HG03108 (cell line): ENCODE measurements around the gene MEGF10.
"Not testable (repeated sequence)": the region's sequence is repeated elsewhere in the genome, so short reads cannot be mapped to it uniquely, and the experiment has no call there.

ENCODE experiments used
- ATAC-seq: cut with Tn5 transposase; IDR thresholded peaks from one replicate; pipeline ENCODE4 v1.9.1; 2021; ENCODE audit warnings: moderate library complexity; ENCODE audit not compliant: unreplicated experiment

Gene MEGF10

GRCh38 chr5:127297348-127298035 is 6.9 kb downstream of the MEGF10 start:
- no peak for ATAC-seq

GRCh38 chr5:127298036-127298429 is 7.4 kb downstream of the MEGF10 start:
- no peak for ATAC-seq

GRCh38 chr5:127298656-127299055 is 8.1 kb downstream of the MEGF10 start:
- ATAC-seq, result no peak

- no peak for ATAC-seq
Measured at GRCh38 chr5:127299678-127300077, 9.1 kb downstream of the MEGF10 start.

- ATAC-seq, result no peak
Measured at GRCh38 chr5:127302509-127302908, 11.9 kb downstream of the MEGF10 start.

- ATAC-seq, result no peak
Measured at GRCh38 chr5:127303404-127303803, 12.8 kb downstream of the MEGF10 start.

- ATAC-seq, result no peak
Measured at GRCh38 chr5:127305493-127305892, 14.9 kb downstream of the MEGF10 start.

- no peak for ATAC-seq
Measured at GRCh38 chr5:127306036-127306435, 15.4 kb downstream of the MEGF10 start.

- ATAC-seq, result no peak
Measured at GRCh38 chr5:127306647-127307046, 16.1 kb downstream of the MEGF10 start.

- no peak for ATAC-seq
Measured at GRCh38 chr5:127307868-127308267, 17.3 kb downstream of the MEGF10 start.

GRCh38 chr5:127308325-127308724 is 17.7 kb downstream of the MEGF10 start:
- ATAC-seq, result not testable (repeated sequence)

GRCh38 chr5:127308945-127309344 is 18.3 kb downstream of the MEGF10 start:
- no peak for ATAC-seq

GRCh38 chr5:127311349-127311748 is 20.8 kb downstream of the MEGF10 start:
- ATAC-seq, result no peak

GRCh38 chr5:127311781-127312525 is 21.4 kb downstream of the MEGF10 start:
- no peak for ATAC-seq

GRCh38 chr5:127313379-127313778 is 22.8 kb downstream of the MEGF10 start:
- no peak for ATAC-seq

- peak; percentile 94 for ATAC-seq
Measured at GRCh38 chr5:127313847-127314473, 23.4 kb downstream of the MEGF10 start.

GRCh38 chr5:127316011-127316410 is 25.4 kb downstream of the MEGF10 start:
- ATAC-seq, result no peak

GRCh38 chr5:127317385-127317784 is 26.8 kb downstream of the MEGF10 start:
- ATAC-seq, result not testable (repeated sequence)

GRCh38 chr5:127320032-127320965 is 29.7 kb downstream of the MEGF10 start:
- ATAC-seq, result peak; percentile 95

GRCh38 chr5:127321465-127321864 is 30.9 kb downstream of the MEGF10 start:
- ATAC-seq, result no peak

- no peak for ATAC-seq
Measured at GRCh38 chr5:127322403-127322802, 31.8 kb downstream of the MEGF10 start.
